Neutrophil (primary cell): ENCODE results near the gene CFL2.
"Not testable (repeated sequence)": the region's sequence is repeated elsewhere in the genome, so short reads cannot be mapped to it uniquely, and the experiment has no call there.

ENCODE experiments used
- H3K27ac ChIP-seq: fragments of 200-600 bp; sonication (generic); 2 replicates; pipeline ENCODE4 v1.5.1; 2016; ENCODE audit warnings: mild to moderate bottlenecking, moderate library complexity
- H3K27me3 ChIP-seq: fragments of 200-600 bp; sonication (generic); 2 replicates; pipeline ENCODE4 v1.6.0; 2016; ENCODE audit warnings: mild to moderate bottlenecking
- H3K36me3 ChIP-seq: fragments of 200-600 bp; sonication (generic); 2 replicates; pipeline ENCODE4 v1.5.1; 2017
- H3K4me1 ChIP-seq, 2 experiments: fragments of 200-600 bp in 1 of 2; sonication (generic) in 1 of 2; 1 replicate in 1 of 2; 2 replicates in 1 of 2; pipeline versions ENCODE4 v1.5.1 to v1.6.1; 2013 to 2016; ENCODE audit warnings: low read depth in 1 of 2, low read length in 1 of 2, mild to moderate bottlenecking in 1 of 2, moderate library complexity in 1 of 2; ENCODE audit not compliant: control insufficient read depth in 1 of 2, insufficient read depth in 1 of 2
- H3K4me3 ChIP-seq, 2 experiments: fragments of 200-600 bp in 1 of 2; sonication (generic) in 1 of 2; 1 replicate in 1 of 2; 2 replicates in 1 of 2; pipeline ENCODE4 v1.5.1; 2013 to 2016; ENCODE audit warnings: low read depth in 1 of 2, low read length in 1 of 2, mild to moderate bottlenecking in 1 of 2, moderate library complexity in 1 of 2
- H3K9me3 ChIP-seq: fragments of 200-600 bp; sonication (generic); 2 replicates; pipeline ENCODE4 v1.5.1; 2016
- TF ChIP-seq, protein P1 (sequence below): fragments of 200-600 bp; sonication (generic); IDR thresholded peaks from 2 replicates; pipeline ENCODE4 v1.5.1; 2016; ENCODE audit warnings: antibody characterized with exemption

The CFL2 gene

DNA sequence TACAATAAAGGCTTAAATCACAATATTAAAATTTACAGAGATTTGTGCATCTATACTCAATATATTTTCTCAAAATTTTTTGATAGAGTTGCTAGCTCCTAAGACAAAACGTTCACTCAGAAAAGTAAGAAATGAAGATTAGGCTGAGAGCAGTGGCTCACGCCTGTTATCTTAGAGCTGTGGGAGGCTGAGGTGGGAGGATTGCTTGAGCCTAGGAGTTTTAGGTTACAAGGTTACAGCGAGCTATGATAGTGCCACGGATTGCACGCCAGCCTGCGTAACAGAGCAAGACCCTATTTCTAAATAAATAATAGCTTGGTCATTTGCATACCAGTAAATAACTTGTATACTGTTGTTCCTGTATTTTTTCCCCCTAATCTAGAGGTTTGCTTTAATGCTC lies 35.0 kb upstream of the CFL2 start:
- H3K4me3 ChIP-seq: no peak overlapping the region
- H3K4me1 ChIP-seq: no peaks in the 10 kb centered on the region
- H3K9me3 ChIP-seq: no peaks in the 10 kb centered on the region
- H3K36me3 ChIP-seq: peaks cover 43% of the 10 kb centered on the region
- H3K27ac ChIP-seq: no peak overlapping the region
- H3K27me3 ChIP-seq: no peaks in the 10 kb centered on the region
- TF ChIP-seq, protein P1, sequence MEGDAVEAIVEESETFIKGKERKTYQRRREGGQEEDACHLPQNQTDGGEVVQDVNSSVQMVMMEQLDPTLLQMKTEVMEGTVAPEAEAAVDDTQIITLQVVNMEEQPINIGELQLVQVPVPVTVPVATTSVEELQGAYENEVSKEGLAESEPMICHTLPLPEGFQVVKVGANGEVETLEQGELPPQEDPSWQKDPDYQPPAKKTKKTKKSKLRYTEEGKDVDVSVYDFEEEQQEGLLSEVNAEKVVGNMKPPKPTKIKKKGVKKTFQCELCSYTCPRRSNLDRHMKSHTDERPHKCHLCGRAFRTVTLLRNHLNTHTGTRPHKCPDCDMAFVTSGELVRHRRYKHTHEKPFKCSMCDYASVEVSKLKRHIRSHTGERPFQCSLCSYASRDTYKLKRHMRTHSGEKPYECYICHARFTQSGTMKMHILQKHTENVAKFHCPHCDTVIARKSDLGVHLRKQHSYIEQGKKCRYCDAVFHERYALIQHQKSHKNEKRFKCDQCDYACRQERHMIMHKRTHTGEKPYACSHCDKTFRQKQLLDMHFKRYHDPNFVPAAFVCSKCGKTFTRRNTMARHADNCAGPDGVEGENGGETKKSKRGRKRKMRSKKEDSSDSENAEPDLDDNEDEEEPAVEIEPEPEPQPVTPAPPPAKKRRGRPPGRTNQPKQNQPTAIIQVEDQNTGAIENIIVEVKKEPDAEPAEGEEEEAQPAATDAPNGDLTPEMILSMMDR: no peak

- Histone ChIP-seq H3K4me3 (no peak overlapping the region), H3K36me3 (no peaks in the 10 kb centered on the region), H3K9me3 (no peaks in the 10 kb centered on the region), H3K27ac (no peak overlapping the region), H3K27me3 (no peaks in the 10 kb centered on the region), H3K4me1 (peaks cover 4 to 8% of the 10 kb centered on the region in 2 experiments)
- TF ChIP-seq, protein P1: no peak
These were observed 28.1 kb upstream of the CFL2 start for GRCh38 chr14:34742270-34743115.

DNA sequence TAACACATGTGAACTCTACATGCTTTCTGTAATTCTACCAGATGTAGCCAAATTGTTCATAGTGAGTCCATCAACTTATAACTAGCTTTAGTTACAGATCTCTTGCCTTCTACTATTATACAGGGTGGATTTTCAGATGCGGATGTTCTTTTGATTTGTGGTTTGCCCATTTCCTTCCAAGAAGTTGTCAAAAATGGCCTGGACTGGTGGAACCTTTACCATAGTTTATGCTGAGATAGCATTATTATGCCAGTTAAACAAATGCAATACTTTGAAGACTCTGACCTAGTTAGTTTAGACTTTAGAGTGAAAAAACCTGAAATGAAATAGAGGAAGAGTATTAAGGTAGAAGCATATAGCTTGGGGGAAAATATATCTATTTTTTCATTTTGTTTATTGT lies 27.4 kb upstream of the CFL2 start:
- Histone ChIP-seq H3K27me3 (no peaks in the 10 kb centered on the region), H3K4me1 (peaks cover 4 to 8% of the 10 kb centered on the region in 2 experiments), H3K9me3 (no peaks in the 10 kb centered on the region), H3K36me3 (no peaks in the 10 kb centered on the region), H3K4me3 (no peak overlapping the region), H3K27ac (no peak overlapping the region)
- TF ChIP-seq, protein P1: no peak

GRCh38 chr14:34740139-34740538 lies 25.7 kb upstream of the CFL2 start:
- H3K4me3 ChIP-seq, H3K9me3 ChIP-seq, H3K27ac ChIP-seq, H3K27me3 ChIP-seq, H3K36me3 ChIP-seq, H3K4me1 ChIP-seq: not testable (repeated sequence)

- not testable (repeated sequence) for H3K4me1 ChIP-seq, H3K4me3 ChIP-seq, H3K27ac ChIP-seq, H3K36me3 ChIP-seq, H3K27me3 ChIP-seq, H3K9me3 ChIP-seq
These were observed 22.7 kb upstream of the CFL2 start for GRCh38 chr14:34737079-34737478.

DNA sequence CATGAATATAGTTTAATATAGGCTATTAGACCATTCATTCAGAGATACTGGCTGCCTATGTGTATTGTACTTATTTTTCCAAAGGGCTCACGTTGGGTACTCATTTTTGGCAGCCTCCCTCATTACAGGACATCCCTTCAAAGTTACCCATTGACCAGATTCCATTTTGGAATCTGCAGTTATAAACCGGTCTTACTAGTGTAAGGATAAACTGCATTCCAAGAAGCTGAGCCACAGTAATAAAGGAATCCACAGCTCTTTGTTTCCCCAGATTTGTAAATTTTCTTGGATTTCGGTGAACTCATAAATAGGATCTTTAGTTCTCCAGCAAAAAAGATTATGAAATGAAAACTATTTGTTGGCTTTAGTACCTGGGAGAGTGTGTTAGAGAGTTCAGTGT lies 18.9 kb upstream of the CFL2 start:
- Histone ChIP-seq H3K27me3 (no peaks in the 10 kb centered on the region), H3K4me1 (no peaks in the 10 kb centered on the region), H3K36me3 (no peaks in the 10 kb centered on the region), H3K9me3 (no peaks in the 10 kb centered on the region), H3K4me3 (no peak overlapping the region), H3K27ac (no peak overlapping the region)
- TF ChIP-seq, protein P1: no peak
